Aorta (tissue), 5 donors: Measurements from ENCODE around the gene IQCE. TPM values are rescaled to one million over a fixed set of nuclear protein-coding genes. Genes with fewer than 3 reads are reported as not detected.
A peak's percentile ranks its signal among the peaks of the same experiment; 100 is the strongest.

ENCODE experiments used
- ATAC-seq: fragments of 200-7000 bp; cut with Tn5 transposase; one replicate; pipeline ENCODE4 v1.9.1; 2022; ENCODE audit warnings: moderate library complexity; ENCODE audit not compliant: low FRiP score
- DNase-seq, 2 donors: peaks; one replicate each; pipeline ENCODE4 v3.0.0-alpha.2; 2020
- H3K27ac ChIP-seq, 2 donors: one replicate each; pipeline ENCODE4 v1.5.1; 2013; ENCODE audit warnings: low read length in 2 of 2, mild to moderate bottlenecking in 2 of 2, moderate library complexity in 2 of 2, control low read depth in 1 of 2, inconsistent platforms in 1 of 2, low read depth in 1 of 2
- H3K27me3 ChIP-seq, 2 donors: one replicate each; pipeline ENCODE4 v1.6.1; 2013; ENCODE audit warnings: control low read depth in 1 of 2, low read length in 1 of 2, mild to moderate bottlenecking in 1 of 2, moderate library complexity in 1 of 2; ENCODE audit not compliant: insufficient read depth in 2 of 2, control insufficient read depth in 1 of 2
- H3K36me3 ChIP-seq, 2 donors: one replicate each; pipeline ENCODE4 v1.6.1; 2013; ENCODE audit warnings: control low read depth in 1 of 2, low read length in 1 of 2, mild to moderate bottlenecking in 1 of 2; ENCODE audit not compliant: insufficient read depth in 2 of 2, control insufficient read depth in 1 of 2
- H3K4me1 ChIP-seq, 2 donors: one replicate each; pipeline ENCODE4 v1.6.1; 2013; ENCODE audit warnings: low read length in 2 of 2, control low read depth in 1 of 2, mild to moderate bottlenecking in 1 of 2, moderate library complexity in 1 of 2; ENCODE audit not compliant: insufficient read depth in 2 of 2, control insufficient read depth in 1 of 2
- H3K4me3 ChIP-seq, 2 donors: one replicate each; pipeline ENCODE4 v1.5.1; 2013; ENCODE audit warnings: low read length in 2 of 2, control low read depth in 1 of 2, mild to moderate bottlenecking in 1 of 2
- H3K9me3 ChIP-seq: one replicate; pipeline ENCODE4 v1.6.1; 2013; ENCODE audit warnings: mild to moderate bottlenecking, low read length; ENCODE audit not compliant: control insufficient read depth
- WGBS, 2 donors: extraction: QIAGEN DNeasy Blood & Tissue Kit; methylation state at CpG; one replicate each; pipeline ENCODE4 v1.1.7; 2013; 5-methylcytosine and 5-hydroxymethylcytosine counted together
- intact Hi-C, 2 donors: fragments of 100-400 bp; cut with DNase I; formaldehyde crosslinking; loops; one replicate each; pipeline versions ENCODE4 v1.14.2 to v1.15.0; 2022
- polyA plus RNA-seq, 2 donors: library from polyadenylated mRNA; stranded (reverse); fragments of 200-250 nt; gene quantifications; one replicate each; pipeline ENCODE4 v1.2.3, GENCODE V29; 2013
- total RNA-seq, 2 donors: library from RNA; stranded (reverse); fragmentation: NEBNext Ultra II Directional; extraction: Animal tissue kit (Norgen Biotek cat#: 25700); gene quantifications; one replicate each; pipeline ENCODE4 v1.2.1, GENCODE V29; 2021
- donor health status: healthy with polysubstance abuse.
- donor health status: Bipolar disorder and iron deficiency.
- donor health status: DM: no; HTN: no; CAD: no.
- donor health status: DM: no; HTN: no; CAD: no.
- donor health status: DM: yes; HTN: yes; CAD: no.

The IQCE gene
- total and polyA plus RNA-seq, 4 donors = 6.1 to 18.2 (median 11.2) TPM

- no peak for DNase-seq
- H3K4me3 ChIP-seq = no peak overlapping the region
- H3K4me1 ChIP-seq = no peaks in the 10 kb centered on the region
- no peaks in the 10 kb centered on the region for H3K9me3 ChIP-seq
- H3K36me3 ChIP-seq = no peaks in the 10 kb centered on the region
- WGBS, 2 donors = 86% methylated on average over 48 to 53 of the region's 53 CpGs
- intact Hi-C loops = no loop called here
- no peak for ATAC-seq
- no peak overlapping the region for H3K27ac ChIP-seq
- H3K27me3 ChIP-seq = no peaks in the 10 kb centered on the region
Measured at GRCh38 chr7:2524808-2525657, 33.7 kb upstream of the IQCE start.

- no peak overlapping the region for H3K27ac ChIP-seq
- no peaks in the 10 kb centered on the region for H3K9me3 ChIP-seq
- ATAC-seq = no peak
- no peaks in the 10 kb centered on the region for H3K27me3 ChIP-seq
- no peaks in the 10 kb centered on the region for H3K4me1 ChIP-seq
- no peak for DNase-seq
- no peaks in the 10 kb centered on the region for H3K36me3 ChIP-seq
- no peak overlapping the region for H3K4me3 ChIP-seq
- WGBS, 2 donors = 90 to 92% methylated on average over 36 of the region's 36 CpGs
- intact Hi-C loops = no loop called here
Measured at GRCh38 chr7:2525658-2526630, 32.8 kb upstream of the IQCE start.

DNA sequence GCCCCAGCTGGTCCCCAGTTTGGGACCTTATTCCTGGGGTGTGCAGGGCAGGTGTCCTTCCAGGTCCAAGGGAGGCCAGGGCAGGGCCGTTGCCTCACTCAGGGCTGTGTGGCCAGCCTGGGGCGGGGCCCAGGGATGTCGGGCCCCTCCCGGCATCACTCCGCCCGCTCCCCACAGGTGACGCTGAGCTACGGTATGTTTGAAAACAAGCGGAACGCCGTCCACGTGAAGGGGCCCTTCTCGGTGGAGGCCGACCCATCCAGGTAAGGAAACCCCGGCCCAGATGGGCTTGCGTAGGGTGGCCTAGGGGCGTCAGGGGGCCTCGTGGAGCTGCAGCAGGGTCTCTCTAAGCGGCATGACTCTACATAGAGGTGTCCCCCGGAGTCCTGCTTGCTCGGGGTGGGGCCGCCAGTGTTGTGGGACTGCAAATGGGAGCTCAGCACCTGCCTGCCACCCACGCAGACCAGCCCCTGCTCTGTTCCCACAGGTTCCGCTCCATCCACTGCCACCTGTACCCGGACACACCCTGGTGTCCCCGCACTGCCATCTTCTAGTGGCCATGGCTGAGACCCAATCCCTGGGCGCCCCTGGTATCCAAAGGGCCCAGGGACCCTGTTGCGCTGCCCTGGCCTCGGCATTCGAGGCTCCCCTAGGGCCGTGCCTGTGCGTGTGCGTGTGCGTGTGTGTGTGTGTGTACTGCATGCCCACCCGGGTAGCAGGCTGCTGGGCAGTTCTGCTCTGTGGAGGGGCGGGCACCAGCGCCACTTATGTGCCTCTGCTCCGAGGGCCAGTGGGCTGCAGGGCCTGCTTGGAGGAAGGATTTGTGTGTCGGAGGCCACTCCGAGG, 31.9 kb upstream of the IQCE start:
- H3K27me3 ChIP-seq = no peaks in the 10 kb centered on the region
- no peaks in the 10 kb centered on the region for H3K9me3 ChIP-seq
- DNase-seq (peak in 1 of 2 donors; percentile 46), ATAC-seq (no peak)
- intact Hi-C loops = no loop called here
- H3K36me3 ChIP-seq = no peaks in the 10 kb centered on the region
- no peak overlapping the region for H3K27ac ChIP-seq
- 94% methylated on average over 38 to 40 of the region's 40 CpGs for WGBS, 2 donors
- no peak overlapping the region for H3K4me3 ChIP-seq
- H3K4me1 ChIP-seq = no peaks in the 10 kb centered on the region

DNA sequence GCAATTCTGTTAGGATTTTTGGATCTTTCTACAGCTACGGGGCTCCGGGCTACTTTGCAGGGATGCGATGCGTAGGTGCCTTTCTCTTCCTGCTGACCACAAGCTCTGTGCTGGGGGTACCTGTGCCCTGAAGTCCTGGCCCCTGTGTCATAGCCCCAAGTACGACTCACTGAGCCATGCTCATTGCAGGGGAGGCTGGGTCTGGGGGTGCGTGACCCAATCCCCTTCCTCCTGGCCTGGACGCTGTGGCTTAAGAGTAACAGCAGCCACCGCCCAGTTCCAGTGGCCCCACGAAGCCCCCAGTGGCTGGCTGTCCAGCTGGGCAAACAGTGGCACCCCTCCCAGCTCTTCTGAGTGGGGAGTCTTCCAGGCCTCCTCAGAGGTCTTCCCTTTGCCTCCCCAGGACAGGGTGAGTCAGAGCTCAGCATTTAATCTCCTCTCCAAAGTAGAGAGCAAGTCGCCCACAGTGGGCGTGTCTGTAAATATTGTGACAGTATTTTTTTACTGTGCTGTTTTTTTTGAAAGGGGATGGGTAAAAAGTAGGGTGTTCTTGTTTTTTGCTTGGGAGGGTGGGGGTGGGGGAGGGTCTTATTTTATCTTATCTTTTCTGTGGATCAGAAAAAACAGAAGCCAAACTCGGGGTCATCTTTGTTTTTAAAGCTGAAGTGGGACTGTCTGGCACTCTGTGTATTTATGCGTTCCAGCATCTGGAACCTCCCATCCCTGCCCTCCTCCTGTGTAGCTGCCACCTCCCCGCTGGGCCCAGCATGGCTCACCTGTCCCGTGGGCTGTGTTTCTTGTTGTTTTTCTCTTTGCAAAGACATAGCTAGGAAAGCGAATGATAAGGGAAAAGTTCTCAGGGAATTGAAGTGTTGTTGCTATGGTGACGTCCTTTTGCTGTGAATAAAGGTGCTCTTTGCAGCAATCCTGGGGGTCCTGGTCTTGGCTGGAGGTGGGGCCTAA, 31.0 kb upstream of the IQCE start:
- Histone ChIP-seq H3K9me3 (no peaks in the 10 kb centered on the region), H3K27me3 (no peaks in the 10 kb centered on the region), H3K36me3 (no peaks in the 10 kb centered on the region), H3K4me1 (no peaks in the 10 kb centered on the region), H3K27ac (no peak overlapping the region), H3K4me3 (no peak overlapping the region)
- intact Hi-C loops = no loop called here
- DNase-seq = peak in 1 of 2 donors; percentile 60
- ATAC-seq = no peak
- 82 to 88% methylated on average over 17 of the region's 17 CpGs for WGBS, 2 donors

DNA sequence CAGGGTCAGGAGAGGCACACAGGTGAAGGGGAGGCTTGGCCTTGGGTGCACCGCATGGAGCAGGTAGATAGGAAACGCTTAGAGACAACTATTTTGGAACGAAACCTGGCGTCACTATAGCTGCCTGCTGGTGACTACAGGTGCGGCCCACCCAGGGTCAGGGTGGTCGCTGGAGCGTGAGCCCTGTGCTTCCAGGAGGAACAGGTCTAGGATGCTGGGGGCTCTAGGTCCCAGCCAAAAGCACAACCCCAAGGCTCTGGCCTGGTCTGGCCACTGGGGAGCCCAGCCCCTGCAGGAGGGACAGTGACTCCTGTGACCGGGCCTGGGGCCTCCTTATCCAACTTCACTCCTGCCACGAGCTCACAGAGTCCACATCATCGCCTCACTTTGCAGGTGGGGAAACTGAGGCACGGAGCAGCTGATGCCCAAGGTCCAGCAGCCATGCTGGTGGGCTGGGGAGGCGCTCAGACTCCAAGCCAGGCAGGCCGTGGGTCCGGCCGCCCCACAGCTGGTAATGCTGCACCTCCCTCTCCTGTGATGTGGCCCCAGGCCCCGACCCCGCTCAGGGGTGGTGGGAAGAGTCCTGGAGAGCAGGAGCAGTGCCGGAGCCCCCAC, 30.2 kb upstream of the IQCE start:
- WGBS, 2 donors = 84 to 88% methylated on average over 18 of the region's 18 CpGs
- no peak overlapping the region for H3K4me3 ChIP-seq

GRCh38 chr7:2529161-2530070, 29.4 kb upstream of the IQCE start:
- WGBS, 2 donors = 51 to 55% methylated on average over 28 to 30 of the region's 30 CpGs
- Histone ChIP-seq H3K27ac (no peak overlapping the region), H3K9me3 (no peaks in the 10 kb centered on the region), H3K36me3 (no peaks in the 10 kb centered on the region), H3K4me1 (no peaks in the 10 kb centered on the region), H3K27me3 (no peaks in the 10 kb centered on the region), H3K4me3 (no peak overlapping the region)
- DNase-seq = peak in 1 of 2 donors; percentile 93
- intact Hi-C loops = no loop called here
- ATAC-seq = peak; percentile 16

More for the DNA sequence above, 30.2 kb upstream of the IQCE start:
- Histone ChIP-seq H3K9me3 (no peaks in the 10 kb centered on the region), H3K4me1 (no peaks in the 10 kb centered on the region), H3K27me3 (no peaks in the 10 kb centered on the region), H3K27ac (no peak overlapping the region), H3K36me3 (no peaks in the 10 kb centered on the region)
- DNase-seq = peak in 1 of 2 donors; percentile 58
- intact Hi-C loops = no loop called here
- ATAC-seq = no peak
